T-cell (primary cell): ENCODE results near the gene FOXP1. TPM values are rescaled to one million over a fixed set of nuclear protein-coding genes. Genes with fewer than 3 reads are reported as not detected.

Experiments used
- ATAC-seq, 4 experiments: fragments of 200-7000 bp in 3 of 4; fragments of 150-1000 bp in 1 of 4; cut with Tn5 transposase; replicated peaks in 1 of 4; 1 replicate in 3 of 4; 2 replicates in 1 of 4; pipeline ENCODE4 v1.10.0; 2021; ENCODE audit warnings: moderate library complexity in 3 of 4, mild to moderate bottlenecking in 2 of 4, moderate number of reproducible peaks in 1 of 4
- CTCF ChIA-PET, 2 donors: fragments of 300-600 bp; sonication (Branson Sonifier 250); formaldehyde crosslinking; loops; one replicate each; lab custom pipeline; 2022; ENCODE audit warnings: antibody characterized with exemption in 2 of 2; lab: Charles Lee
- POLR2A ChIA-PET, 2 donors: fragments of 300-600 bp; sonication (Branson Sonifier 250); formaldehyde crosslinking; loops; one replicate each; lab custom pipeline; 2022; ENCODE audit warnings: antibody characterized with exemption in 2 of 2; lab: Charles Lee
- DNase-seq, 35 experiments: peaks; one replicate each; pipeline versions ENCODE4 v3.0.0 to v3.0.0-alpha.2; 2013 to 2023
- H3K27ac ChIP-seq: one replicate; pipeline ENCODE4 v1.5.1; 2013; ENCODE audit warnings: low read length
- H3K27me3 ChIP-seq, 2 experiments: replicated peaks in 1 of 2; 1 replicate in 1 of 2; 2 replicates in 1 of 2; pipeline versions ENCODE4 v1.6.1 to v1.7.0; 2013; ENCODE audit warnings: low read length in 1 of 2, mixed read lengths in 1 of 2; ENCODE audit not compliant: control insufficient read depth in 2 of 2, insufficient read depth in 2 of 2; ENCODE audit errors: extremely low read depth in 1 of 2
- H3K36me3 ChIP-seq, 2 donors: 1 replicate in 1 of 2; 2 replicates in 1 of 2; pipeline versions ENCODE4 v1.6.1 to v1.7.0; 2013; ENCODE audit warnings: low read length in 1 of 2; ENCODE audit not compliant: control insufficient read depth in 2 of 2, insufficient read depth in 1 of 2; ENCODE audit errors: extremely low read depth in 1 of 2
- H3K4me1 ChIP-seq, 2 experiments: 1 replicate in 1 of 2; 2 replicates in 1 of 2; pipeline versions ENCODE4 v1.6.1 to v1.7.0; 2013; ENCODE audit warnings: low read length in 2 of 2, mixed read lengths in 1 of 2; ENCODE audit not compliant: insufficient read depth in 2 of 2, control insufficient read depth in 1 of 2; ENCODE audit errors: extremely low read depth in 1 of 2
- H3K4me3 ChIP-seq, 2 donors: 1 replicate in 1 of 2; 2 replicates in 1 of 2; pipeline versions ENCODE4 v1.5.1 to v1.7.0; 2013; ENCODE audit warnings: mild to moderate bottlenecking in 2 of 2, low read length in 1 of 2, moderate library complexity in 1 of 2; ENCODE audit not compliant: control insufficient read depth in 1 of 2; ENCODE audit errors: extremely low read depth in 1 of 2
- H3K9me3 ChIP-seq: 2 replicates; pipeline ENCODE4 v1.7.0; 2013
- H3K27ac Mint-ChIP-seq, 2 donors: one replicate each; pipeline ENCODE4 v1.8.0; 2020 to 2021; ENCODE audit warnings: mild to moderate bottlenecking in 2 of 2, mixed read lengths in 2 of 2
- H3K27me3 Mint-ChIP-seq, 2 donors: one replicate each; pipeline ENCODE4 v1.8.0; 2021 to 2022; ENCODE audit warnings: mixed read lengths in 2 of 2
- H3K36me3 Mint-ChIP-seq: one replicate; pipeline ENCODE4 v1.8.0; 2021; ENCODE audit warnings: mixed read lengths
- H3K4me1 Mint-ChIP-seq, 3 donors: one replicate each; pipeline ENCODE4 v1.8.0; 2020 to 2022; ENCODE audit warnings: mixed read lengths in 3 of 3, mild to moderate bottlenecking in 1 of 3
- H3K4me3 Mint-ChIP-seq, 3 donors: one replicate each; pipeline ENCODE4 v1.8.0; 2020 to 2022; ENCODE audit warnings: mild to moderate bottlenecking in 3 of 3, mixed read lengths in 3 of 3, moderate library complexity in 3 of 3
- H3K9me3 Mint-ChIP-seq, 3 donors: one replicate each; pipeline ENCODE4 v1.8.0; 2020 to 2022; ENCODE audit warnings: mixed read lengths in 3 of 3
- WGBS: methylation state at CpG from one replicate; pipeline ENCODE4 v1.1.5; 2013; ENCODE audit warnings: missing lambda C conversion rate; ENCODE audit not compliant: insufficient coverage; 5-methylcytosine and 5-hydroxymethylcytosine counted together
- total RNA-seq, 35 experiments: library from RNA in 6 of 35; stranded (reverse) in 6 of 35; fragments of 120-200 nt in 1 of 35; gene quantifications; one replicate each; pipeline versions ENCODE4 v1.2.1 to v1.2.4 and lab custom pipeline; 2013 to 2026

FOXP1 gene
- total RNA-seq, 5 donors from 2014 or later (not counting 1 experiment from before 2014, with no cell fraction given) = 258 to 586 (median 290) TPM

DNA sequence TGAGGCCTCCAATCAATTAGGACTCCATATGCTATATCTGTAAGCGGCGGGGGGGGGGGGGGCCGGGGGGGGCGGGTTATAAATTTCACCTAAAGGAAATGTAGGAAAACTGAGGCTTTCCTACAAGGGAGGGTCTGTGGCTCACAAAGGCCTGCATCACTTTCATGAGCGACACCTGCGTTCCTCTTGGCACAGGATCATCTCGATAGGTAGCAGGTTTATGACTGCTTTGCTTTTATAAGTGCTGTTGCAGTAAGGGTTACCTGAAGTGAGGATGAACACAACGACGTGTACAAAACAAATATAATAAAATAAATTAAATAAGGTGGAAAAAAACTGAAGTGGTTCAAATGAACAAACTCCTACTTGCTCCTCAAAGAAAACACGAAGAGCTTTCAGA lies 194.3 kb downstream of the FOXP1 start:
- POLR2A ChIA-PET = interaction anchor here (0.6 to 1.0 kb wide), 7 partner anchors 7 to 258 kb away, joined by 3 to 7 read pairs (median 4); no protein-coding TSS in a partner anchor
- WGBS = no CpG with 5 or more reads among the region's 10 CpGs
- Mint-ChIP-seq H3K27ac (peak overlapping the region; percentile 86 to 90), H3K4me3 (peak overlapping the region in 1 of 3 donors; percentile 72), H3K36me3 (peaks cover 9% of the 10 kb centered on the region), H3K27me3 (no peaks in the 10 kb centered on the region), H3K9me3 (no peaks in the 10 kb centered on the region), H3K4me1 (peaks cover 81 to 87% (median 82%) of the 10 kb centered on the region in 3 donors)
- peak in 1 of 35 experiments; percentile 28 for DNase-seq
- no peak for ATAC-seq
- Histone ChIP-seq H3K27ac (peak overlapping the region; percentile 83), H3K9me3 (no peaks in the 10 kb centered on the region), H3K4me1 (peaks cover 29 to 46% of the 10 kb centered on the region in 2 experiments), H3K4me3 (no peak overlapping the region), H3K27me3 (no peaks in the 10 kb centered on the region), H3K36me3 (no peaks in the 10 kb centered on the region)
- CTCF ChIA-PET = interaction anchor here (0.6 to 1.1 kb wide), 4 partner anchors 8 to 165 kb away, joined by 3 to 4 read pairs (median 3); no protein-coding TSS in a partner anchor

DNA sequence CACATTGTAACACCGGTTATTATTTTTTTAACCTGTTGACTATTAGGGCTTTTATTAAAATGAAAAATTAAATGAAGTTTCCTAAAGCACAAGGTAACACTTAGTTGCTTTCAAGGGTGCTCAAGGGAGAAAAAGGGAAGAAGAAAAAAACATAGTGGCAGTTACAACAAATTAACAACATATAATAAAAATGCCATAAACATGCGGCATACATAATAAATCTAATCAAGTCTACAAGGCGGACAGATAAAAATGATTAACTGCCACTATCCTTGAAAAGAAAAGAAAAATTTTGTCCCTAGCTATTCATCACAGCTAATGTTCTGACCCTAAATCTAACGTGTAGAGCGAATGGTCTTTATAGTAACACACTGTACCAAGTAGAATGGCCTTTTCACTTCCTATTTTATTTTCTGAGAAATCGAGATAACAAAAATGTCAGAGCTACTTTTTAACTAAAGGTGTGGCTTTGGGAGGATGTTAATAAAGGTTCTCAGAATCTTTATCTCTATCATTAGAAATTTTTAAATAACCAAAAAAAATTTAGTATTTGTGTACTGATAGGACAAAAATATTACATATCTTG lies 194.9 kb downstream of the FOXP1 start:
- H3K27ac Mint-ChIP-seq = peak overlapping the region; percentile 86 to 90

DNA sequence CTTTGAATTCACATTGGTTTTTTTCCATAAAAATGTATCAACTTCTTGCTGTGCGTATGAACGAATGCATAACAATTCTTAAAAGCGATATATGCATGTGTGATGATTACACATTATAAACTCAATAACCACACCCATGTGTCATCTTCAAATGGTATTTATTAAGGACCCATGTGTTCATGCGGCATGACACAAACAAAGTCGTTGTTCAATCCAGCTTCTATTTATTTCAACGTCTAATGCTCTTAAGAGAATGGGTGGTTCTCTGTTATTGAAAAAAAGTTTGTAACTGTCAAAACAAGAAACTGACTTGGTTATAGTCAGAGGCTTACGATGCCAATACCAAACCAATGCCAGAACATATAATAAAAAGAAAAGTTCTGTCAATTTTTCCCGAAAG lies 195.9 kb downstream of the FOXP1 start:
- peaks cover 41 to 48% of the 10 kb centered on the region in 2 experiments for H3K4me1 ChIP-seq
- H3K36me3 Mint-ChIP-seq = peaks cover 19% of the 10 kb centered on the region
- CTCF ChIA-PET = interaction anchor here in 1 of 2 donors (1.5 kb wide), 1 partner anchor 11 kb away, joined by 3 read pairs; no protein-coding TSS in a partner anchor
- WGBS = 29% methylated on average over 1 of the region's 8 CpGs
- H3K27me3 ChIP-seq = no peaks in the 10 kb centered on the region
- peaks cover 0 to 7% (median 0%) of the 10 kb centered on the region in 3 donors for H3K9me3 Mint-ChIP-seq
- peaks cover 83 to 90% (median 87%) of the 10 kb centered on the region in 3 donors for H3K4me1 Mint-ChIP-seq
- H3K4me3 ChIP-seq = no peak overlapping the region
- no peaks in the 10 kb centered on the region for H3K9me3 ChIP-seq
- H3K4me3 Mint-ChIP-seq = no peak overlapping the region
- no peaks in the 10 kb centered on the region for H3K36me3 ChIP-seq
- no peaks in the 10 kb centered on the region for H3K27me3 Mint-ChIP-seq
- POLR2A ChIA-PET = interaction anchor here (0.6 to 0.7 kb wide), 3 partner anchors 12 to 67 kb away, joined by 3 to 4 read pairs (median 3); no protein-coding TSS in a partner anchor
- peak overlapping the region; percentile 16 to 90 for H3K27ac Mint-ChIP-seq
- no peak for DNase-seq
- ATAC-seq = no peak
- no peak overlapping the region for H3K27ac ChIP-seq

More for the DNA sequence above, 194.9 kb downstream of the FOXP1 start:
- H3K36me3 Mint-ChIP-seq = peaks cover 9% of the 10 kb centered on the region
- Histone ChIP-seq H3K4me1 (peaks cover 35 to 47% of the 10 kb centered on the region in 2 experiments), H3K27me3 (no peaks in the 10 kb centered on the region), H3K4me3 (no peak overlapping the region), H3K27ac (peak overlapping the region; percentile 15), H3K9me3 (no peaks in the 10 kb centered on the region), H3K36me3 (no peaks in the 10 kb centered on the region)
- peaks cover 80 to 87% (median 82%) of the 10 kb centered on the region in 3 donors for H3K4me1 Mint-ChIP-seq
- POLR2A ChIA-PET = interaction anchor here (0.5 to 0.9 kb wide), 3 partner anchors 17 to 314 kb away, joined by 3 read pairs; no protein-coding TSS in a partner anchor
- CTCF ChIA-PET = interaction anchor here (0.6 kb wide), 2 partner anchors 160 to 164 kb away, joined by 3 to 4 read pairs; no protein-coding TSS in a partner anchor
- no CpG with 5 or more reads among the region's 6 CpGs for WGBS
- peaks cover 0 to under 1% (median 0%) of the 10 kb centered on the region in 3 donors for H3K9me3 Mint-ChIP-seq
- no peak for ATAC-seq
- no peak for DNase-seq
- peak overlapping the region; percentile 6 to 35 (median 11) for H3K4me3 Mint-ChIP-seq
- no peaks in the 10 kb centered on the region for H3K27me3 Mint-ChIP-seq

DNA sequence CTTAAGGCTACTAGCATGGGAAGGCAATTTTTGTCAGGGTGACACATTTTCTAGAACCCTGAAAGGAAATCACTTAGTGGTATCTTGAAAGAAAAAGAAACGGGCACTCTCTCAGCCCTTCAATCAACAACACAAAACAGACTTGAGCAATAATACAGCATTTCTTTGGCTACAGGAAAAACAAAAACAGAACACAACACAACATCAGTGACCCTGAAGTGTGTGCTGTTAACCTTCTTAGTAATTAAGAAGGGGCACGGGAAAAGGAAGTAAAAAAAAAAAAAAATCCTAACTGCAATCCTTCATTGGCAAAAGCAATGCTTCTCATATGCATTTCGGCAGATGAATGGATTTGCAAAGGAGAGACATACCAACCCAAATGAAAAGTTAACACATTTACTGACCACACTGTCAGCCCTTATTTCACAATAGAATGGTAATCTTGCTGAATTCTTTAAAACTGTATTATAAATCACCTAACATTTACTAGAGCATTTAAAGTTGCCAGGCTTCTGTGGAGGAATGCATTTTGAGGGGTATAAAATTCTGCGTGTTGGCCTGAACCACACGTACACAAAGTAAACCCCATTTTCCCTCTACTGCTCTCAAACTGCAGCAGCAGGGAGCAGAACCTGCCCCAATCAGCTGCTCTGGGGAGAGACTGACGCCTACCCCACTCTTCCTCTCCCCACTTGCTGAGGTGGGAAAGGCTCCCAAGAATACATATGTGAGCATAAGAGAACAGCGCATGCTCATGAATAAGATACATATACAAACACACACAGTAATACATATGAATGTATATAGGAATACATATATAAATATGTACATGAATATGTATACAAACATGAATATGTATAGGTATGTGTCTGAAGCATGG lies 198.5 kb downstream of the FOXP1 start:
- H3K27ac ChIP-seq = peak overlapping the region; percentile 27
- peaks cover 0 to 3% of the 10 kb centered on the region in 2 donors for H3K36me3 ChIP-seq
- peaks cover 31% of the 10 kb centered on the region for H3K36me3 Mint-ChIP-seq
- ChIA-PET POLR2A (interaction anchor here in 1 of 2 donors (0.6 kb wide), 1 partner anchor 13 kb away, joined by 4 read pairs; no protein-coding TSS in a partner anchor), CTCF (interaction anchor here in 1 of 2 donors (0.5 kb wide), 1 partner anchor 109 kb away, joined by 5 read pairs; no protein-coding TSS in a partner anchor)
- no CpG with 5 or more reads among the region's 7 CpGs for WGBS
- ATAC-seq = peak in 3 of 4 experiments; percentile 9 to 40 (median 36)
- H3K4me3 Mint-ChIP-seq = peak overlapping the region in 2 of 3 donors; percentile 11 to 68
- H3K4me1 ChIP-seq = peaks cover 27 to 31% of the 10 kb centered on the region in 2 experiments
- no peak for DNase-seq
- H3K9me3 ChIP-seq = no peaks in the 10 kb centered on the region
- peak overlapping the region; percentile 83 to 90 for H3K27ac Mint-ChIP-seq
- no peaks in the 10 kb centered on the region for H3K27me3 ChIP-seq
- H3K4me3 ChIP-seq = no peak overlapping the region
- peaks cover 76 to 84% (median 78%) of the 10 kb centered on the region in 3 donors for H3K4me1 Mint-ChIP-seq
- no peaks in the 10 kb centered on the region for H3K27me3 Mint-ChIP-seq
- H3K9me3 Mint-ChIP-seq = peaks cover 0 to 7% (median 0%) of the 10 kb centered on the region in 3 donors

DNA sequence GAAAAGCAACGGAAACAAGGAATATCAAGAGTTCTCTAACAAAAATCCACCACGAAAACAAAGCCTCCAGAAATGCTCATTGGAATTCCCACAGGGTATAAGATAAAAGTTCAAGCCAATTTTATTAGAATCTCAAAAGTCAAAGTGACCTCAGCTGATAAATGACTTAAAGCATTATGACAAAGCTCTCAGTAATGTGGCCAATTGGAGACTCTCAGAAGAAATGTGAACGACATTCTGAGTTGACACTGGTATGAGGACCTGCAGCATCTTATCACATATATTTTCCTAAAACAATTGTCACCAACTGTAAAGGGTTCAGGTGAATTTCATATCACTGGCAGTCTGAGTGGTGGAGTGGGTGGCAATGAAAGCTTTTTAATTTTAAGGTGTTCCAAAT lies 199.1 kb downstream of the FOXP1 start:
- Mint-ChIP-seq H3K27ac (peak overlapping the region; percentile 83 to 90), H3K9me3 (peaks cover 0 to 7% (median 0%) of the 10 kb centered on the region in 3 donors), H3K4me1 (peaks cover 78 to 85% (median 79%) of the 10 kb centered on the region in 3 donors), H3K36me3 (peaks cover 36% of the 10 kb centered on the region), H3K4me3 (peak overlapping the region in 2 of 3 donors; percentile 11 to 68), H3K27me3 (no peaks in the 10 kb centered on the region)
- H3K27ac ChIP-seq = no peak overlapping the region
- peaks cover 0 to 3% of the 10 kb centered on the region in 2 donors for H3K36me3 ChIP-seq
- H3K4me3 ChIP-seq = no peak overlapping the region
- POLR2A ChIA-PET = interaction anchor here (0.6 to 1.5 kb wide), 2 partner anchors 12 kb away, joined by 4 to 6 read pairs; no protein-coding TSS in a partner anchor
- H3K9me3 ChIP-seq = no peaks in the 10 kb centered on the region
- peaks cover 26 to 27% of the 10 kb centered on the region in 2 experiments for H3K4me1 ChIP-seq
- no peaks in the 10 kb centered on the region for H3K27me3 ChIP-seq
- CTCF ChIA-PET = interaction anchor here in 1 of 2 donors (0.5 kb wide), 1 partner anchor 108 kb away, joined by 5 read pairs; no protein-coding TSS in a partner anchor
- ATAC-seq (no peak), DNase-seq (no peak)
- WGBS = no CpG with 5 or more reads among the region's 3 CpGs
